Uterus (tissue), 4 donors: ENCODE results near the gene GDI1. TPM values are rescaled to one million over a fixed set of nuclear protein-coding genes. Genes with fewer than 3 reads are reported as not detected.

ENCODE experiments used
- DNase-seq, 2 donors: peaks; one replicate each; pipeline ENCODE4 v3.0.0-alpha.2; 2019 to 2020
- H3K27ac ChIP-seq, 2 donors: fragments of 200-600 bp; sonication (generic); 1 replicate in 1 of 2; 2 replicates in 1 of 2; pipeline ENCODE4 v1.5.1; 2016 to 2018
- H3K27me3 ChIP-seq, 2 donors: fragments of 200-600 bp; sonication (generic); one replicate each; pipeline ENCODE4 v1.5.1; 2018 to 2019; ENCODE audit warnings: control low read depth in 1 of 2
- H3K36me3 ChIP-seq, 2 donors: fragments of 200-600 bp; sonication (generic); one replicate each; pipeline ENCODE4 v1.5.1; 2019; ENCODE audit warnings: control low read depth in 1 of 2
- H3K4me1 ChIP-seq, 2 donors: fragments of 200-600 bp; sonication (generic); one replicate each; pipeline ENCODE4 v1.5.1; 2018 to 2019; ENCODE audit warnings: control low read depth in 1 of 2
- H3K4me3 ChIP-seq, 2 donors: fragments of 200-600 bp; sonication (generic); 1 replicate in 1 of 2; 2 replicates in 1 of 2; pipeline ENCODE4 v1.5.1; 2018 to 2019; ENCODE audit warnings: mild to moderate bottlenecking in 1 of 2
- H3K9me3 ChIP-seq, 2 donors: fragments of 200-600 bp; sonication (generic); one replicate each; pipeline ENCODE4 v1.5.1; 2019; ENCODE audit warnings: control low read depth in 1 of 2
- POLR2A ChIP-seq, 2 donors: fragments of 450-650 bp; IDR thresholded peaks; one replicate each; pipeline ENCODE4 v1.6.1; 2016; ENCODE audit warnings: antibody characterized with exemption in 2 of 2, mild to moderate bottlenecking in 1 of 2, moderate library complexity in 1 of 2
- intact Hi-C: fragments of 100-400 bp; cut with DNase I; formaldehyde crosslinking; loops from one replicate; pipeline ENCODE4 v1.15.1; 2023; ENCODE audit warnings: low total_unique reads
- total RNA-seq, 4 donors: library from RNA; depleted of rRNA in 3 of 4; stranded (reverse); fragments of >200 nt in 3 of 4; gene quantifications; one replicate each; pipeline versions ENCODE4 v1.1.0 to v1.2.4, GENCODE V29; 2014 to 2023
- TF ChIP-seq, protein P1 (sequence below), 4 experiments: fragments of 200-600 bp in 2 of 4; fragments of 450-650 bp in 2 of 4; sonication (generic) in 2 of 4; IDR thresholded peaks; one replicate each; pipeline ENCODE4 v1.5.1; 2016 to 2019; ENCODE audit warnings: antibody characterized with exemption in 4 of 4, mild to moderate bottlenecking in 2 of 4, moderate library complexity in 1 of 4
- donor health status: DM: yes; HTN: yes; CAD: no.

Gene GDI1
- total RNA-seq, 4 donors from 2014 or later = 100.0 to 175 (median 135) TPM

DNA sequence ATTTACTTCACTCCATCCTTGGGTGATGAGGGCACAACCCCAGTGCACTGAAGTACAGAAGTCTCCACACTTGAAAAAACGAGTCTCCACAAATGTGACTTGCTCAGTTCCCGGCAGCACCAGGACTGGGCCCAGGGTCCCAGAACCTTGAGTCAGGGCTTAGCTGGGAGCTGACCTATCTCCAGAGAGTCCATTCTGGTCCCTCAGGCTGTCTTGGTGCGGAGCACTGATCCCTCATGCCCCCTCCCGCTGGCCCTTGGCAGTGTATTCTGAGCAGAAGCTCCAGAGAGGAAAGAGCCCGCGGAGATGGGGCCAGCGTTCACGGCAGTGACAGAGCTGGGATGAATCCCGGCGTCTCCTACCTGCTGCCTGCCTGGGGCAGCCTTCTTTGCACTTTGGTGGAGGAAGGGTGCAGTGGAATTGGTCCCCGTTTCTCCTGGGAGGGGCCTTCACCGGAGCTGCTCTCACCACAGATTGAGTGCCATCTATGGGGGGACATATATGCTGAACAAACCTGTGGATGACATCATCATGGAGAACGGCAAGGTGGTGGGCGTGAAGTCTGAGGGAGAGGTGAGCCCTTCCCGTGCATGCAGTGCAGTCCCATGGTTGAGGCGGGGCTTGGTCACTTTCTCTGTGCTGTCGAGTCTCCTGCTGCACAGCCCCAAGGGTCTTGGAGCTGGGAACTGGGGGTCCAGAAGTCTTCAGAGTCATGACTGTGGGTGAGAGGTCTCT lies 3.8 kb downstream of the GDI1 start:
- H3K4me1 ChIP-seq = peaks cover 0 to 6% of the 10 kb centered on the region in 2 donors

DNA sequence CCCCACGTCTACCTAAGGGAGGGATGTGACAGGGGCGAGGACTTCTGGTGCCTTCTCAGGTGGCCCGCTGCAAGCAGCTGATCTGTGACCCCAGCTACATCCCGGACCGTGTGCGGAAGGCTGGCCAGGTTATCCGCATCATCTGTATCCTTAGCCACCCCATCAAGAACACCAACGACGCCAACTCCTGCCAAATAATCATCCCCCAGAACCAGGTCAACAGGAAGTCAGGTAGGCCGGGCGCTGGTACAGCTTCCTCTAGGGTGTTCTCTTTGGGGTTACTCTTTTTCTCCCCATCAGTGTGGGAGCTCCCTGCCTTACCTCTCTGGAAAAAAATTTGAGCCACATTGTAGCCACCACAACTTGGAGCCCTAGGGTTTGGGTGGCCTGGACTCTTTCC lies 4.6 kb downstream of the GDI1 start:
- Histone ChIP-seq H3K36me3 (no peaks in the 10 kb centered on the region), H3K9me3 (no peaks in the 10 kb centered on the region), H3K4me1 (peaks cover 0 to 6% of the 10 kb centered on the region in 2 donors), H3K4me3 (no peak overlapping the region), H3K27me3 (no peaks in the 10 kb centered on the region), H3K27ac (no peak overlapping the region)
- DNase-seq = no peak
- intact Hi-C loops = no loop called here
- TF ChIP-seq, protein P1, sequence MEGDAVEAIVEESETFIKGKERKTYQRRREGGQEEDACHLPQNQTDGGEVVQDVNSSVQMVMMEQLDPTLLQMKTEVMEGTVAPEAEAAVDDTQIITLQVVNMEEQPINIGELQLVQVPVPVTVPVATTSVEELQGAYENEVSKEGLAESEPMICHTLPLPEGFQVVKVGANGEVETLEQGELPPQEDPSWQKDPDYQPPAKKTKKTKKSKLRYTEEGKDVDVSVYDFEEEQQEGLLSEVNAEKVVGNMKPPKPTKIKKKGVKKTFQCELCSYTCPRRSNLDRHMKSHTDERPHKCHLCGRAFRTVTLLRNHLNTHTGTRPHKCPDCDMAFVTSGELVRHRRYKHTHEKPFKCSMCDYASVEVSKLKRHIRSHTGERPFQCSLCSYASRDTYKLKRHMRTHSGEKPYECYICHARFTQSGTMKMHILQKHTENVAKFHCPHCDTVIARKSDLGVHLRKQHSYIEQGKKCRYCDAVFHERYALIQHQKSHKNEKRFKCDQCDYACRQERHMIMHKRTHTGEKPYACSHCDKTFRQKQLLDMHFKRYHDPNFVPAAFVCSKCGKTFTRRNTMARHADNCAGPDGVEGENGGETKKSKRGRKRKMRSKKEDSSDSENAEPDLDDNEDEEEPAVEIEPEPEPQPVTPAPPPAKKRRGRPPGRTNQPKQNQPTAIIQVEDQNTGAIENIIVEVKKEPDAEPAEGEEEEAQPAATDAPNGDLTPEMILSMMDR (IDR thresholded peaks at IDR 0.05) = no peak
- TF ChIP-seq POLR2A (IDR thresholded peaks at IDR 0.05) = no peak

More for the DNA sequence above, 3.8 kb downstream of the GDI1 start:
- Histone ChIP-seq H3K4me3 (no peak overlapping the region), H3K36me3 (no peaks in the 10 kb centered on the region), H3K27ac (no peak overlapping the region), H3K9me3 (no peaks in the 10 kb centered on the region), H3K27me3 (no peaks in the 10 kb centered on the region)
- no peak for TF ChIP-seq POLR2A (IDR thresholded peaks at IDR 0.05)
- TF ChIP-seq, protein P1 (IDR thresholded peaks at IDR 0.05) = no peak
- DNase-seq = no peak
- intact Hi-C loops = no loop called here

DNA sequence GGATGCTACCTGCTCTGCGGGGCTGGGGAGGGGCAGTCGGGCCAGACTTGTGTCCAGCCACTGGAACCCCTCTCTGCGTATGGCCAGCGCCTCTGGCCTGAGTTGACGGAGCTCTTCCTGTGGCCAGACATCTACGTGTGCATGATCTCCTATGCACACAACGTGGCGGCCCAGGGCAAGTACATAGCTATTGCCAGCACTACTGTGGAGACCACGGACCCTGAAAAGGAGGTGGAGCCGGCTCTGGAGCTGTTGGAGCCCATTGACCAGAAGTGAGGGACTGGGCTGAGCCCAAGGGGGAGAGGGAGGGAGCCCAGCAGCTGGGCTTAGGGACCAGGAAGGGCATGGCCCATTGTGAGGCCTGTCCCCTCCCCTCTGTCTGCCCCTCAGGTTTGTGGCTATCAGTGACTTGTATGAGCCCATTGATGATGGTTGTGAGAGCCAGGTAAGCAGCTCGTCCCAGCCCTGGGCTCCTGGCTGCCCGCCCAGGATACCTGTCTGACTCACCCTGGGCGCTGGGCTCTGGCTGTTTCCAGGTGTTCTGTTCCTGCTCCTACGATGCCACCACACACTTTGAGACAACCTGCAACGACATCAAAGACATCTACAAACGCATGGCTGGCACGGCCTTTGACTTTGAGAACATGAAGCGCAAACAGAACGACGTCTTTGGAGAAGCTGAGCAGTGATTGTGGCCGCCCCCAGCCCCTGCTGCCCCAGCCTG lies 5.2 kb downstream of the GDI1 start:
- intact Hi-C loops = no loop called here
- TF ChIP-seq POLR2A (IDR thresholded peaks at IDR 0.05) = no peak
- TF ChIP-seq, protein P1 (IDR thresholded peaks at IDR 0.05) = no peak
- H3K27me3 ChIP-seq = no peaks in the 10 kb centered on the region

DNA sequence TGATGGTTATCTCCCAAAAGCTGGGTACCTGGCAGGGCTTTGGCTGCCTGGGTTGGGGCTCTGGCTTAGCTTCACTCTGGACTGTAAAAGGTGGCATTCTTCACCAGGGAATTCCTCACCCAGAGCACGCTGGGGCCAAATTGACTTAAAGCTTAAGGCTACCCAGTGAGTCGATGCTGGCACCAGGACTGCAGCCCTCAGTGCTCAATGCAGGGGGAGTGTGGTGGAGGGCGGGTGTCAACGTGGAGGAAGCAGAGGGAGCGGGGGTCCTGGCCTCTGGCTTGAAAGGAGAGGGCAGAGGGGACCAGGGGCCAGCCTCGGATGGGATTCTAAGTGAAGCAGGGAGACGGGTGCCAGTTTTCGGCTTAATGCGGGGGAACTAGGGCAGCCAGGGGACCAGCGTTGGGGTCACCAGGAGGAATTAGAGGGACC lies 6.5 kb downstream of the GDI1 start:
- Histone ChIP-seq H3K27me3 (no peaks in the 10 kb centered on the region), H3K9me3 (no peaks in the 10 kb centered on the region), H3K36me3 (no peaks in the 10 kb centered on the region), H3K4me1 (peaks cover 0 to 5% of the 10 kb centered on the region in 2 donors), H3K4me3 (peak overlapping the region in 1 of 2 donors; percentile 27), H3K27ac (peak overlapping the region; percentile 86 to 89)
- TF ChIP-seq, protein P1 (IDR thresholded peaks at IDR 0.05) = no peak
- TF ChIP-seq POLR2A (IDR thresholded peaks at IDR 0.05) = no peak
- DNase-seq = no peak
- intact Hi-C loops = no loop called here

More for the DNA sequence above, 5.2 kb downstream of the GDI1 start:
- H3K9me3 ChIP-seq = no peaks in the 10 kb centered on the region
- no peak overlapping the region for H3K27ac ChIP-seq
- DNase-seq = no peak
- no peak overlapping the region for H3K4me3 ChIP-seq
- peaks cover 0 to 6% of the 10 kb centered on the region in 2 donors for H3K4me1 ChIP-seq
- H3K36me3 ChIP-seq = no peaks in the 10 kb centered on the region
